Stomach smooth muscle (tissue), 2 donors: ENCODE data around the gene CTCFL.

Experiments used
- H3K27ac ChIP-seq: one replicate; pipeline ENCODE4 v1.7.0; 2013; ENCODE audit warnings: mild to moderate bottlenecking, low read length, inconsistent platforms
- H3K27me3 ChIP-seq, 2 donors: one replicate each; pipeline ENCODE4 v1.7.0; 2013; ENCODE audit warnings: low read length in 2 of 2; ENCODE audit not compliant: insufficient read depth in 2 of 2, control insufficient read depth in 1 of 2
- H3K36me3 ChIP-seq, 2 donors: one replicate each; pipeline ENCODE4 v1.7.0; 2013; ENCODE audit warnings: low read length in 2 of 2; ENCODE audit not compliant: control insufficient read depth in 2 of 2, insufficient read depth in 2 of 2
- H3K4me1 ChIP-seq: one replicate; pipeline ENCODE4 v1.7.0; 2013; ENCODE audit warnings: low read length; ENCODE audit not compliant: control insufficient read depth, insufficient read depth
- H3K4me3 ChIP-seq, 2 donors: one replicate each; pipeline ENCODE4 v1.7.0; 2013; ENCODE audit warnings: low read length in 2 of 2
- H3K9ac ChIP-seq, 2 donors: one replicate each; pipeline ENCODE4 v1.7.0; 2013; ENCODE audit warnings: low read length in 2 of 2, mild to moderate bottlenecking in 1 of 2
- H3K9me3 ChIP-seq, 2 donors: one replicate each; pipeline ENCODE4 v1.7.0; 2013; ENCODE audit warnings: low read length in 2 of 2; ENCODE audit not compliant: control insufficient read depth in 2 of 2
- donor health status: healthy.
- donor health status: Pancreatic carcinoma.

CTCFL gene

DNA sequence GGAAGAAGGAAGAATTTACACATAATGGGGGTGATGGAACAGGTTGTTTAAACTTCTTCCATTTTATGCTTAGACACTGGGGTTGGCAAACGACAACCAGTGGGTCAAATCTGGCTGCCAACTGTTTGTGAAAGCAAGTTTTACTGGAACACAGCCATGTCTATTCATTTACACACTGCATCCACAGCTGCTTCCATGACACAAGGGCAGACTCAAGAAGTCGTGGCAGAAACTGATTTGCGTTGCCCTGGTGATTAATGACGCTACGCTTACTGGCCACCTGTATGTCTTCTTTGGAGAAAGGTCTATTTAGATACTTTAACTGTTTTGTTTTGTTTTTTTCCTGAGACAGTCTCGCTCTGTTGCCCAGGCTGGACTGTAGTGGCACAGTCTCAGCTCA is 19.0 kb downstream of the CTCFL start:
- Histone ChIP-seq H3K4me1 (no peaks in the 10 kb centered on the region), H3K36me3 (no peaks in the 10 kb centered on the region), H3K27me3 (no peaks in the 10 kb centered on the region), H3K27ac (no peak overlapping the region), H3K9ac (no peak overlapping the region), H3K4me3 (no peak overlapping the region), H3K9me3 (no peaks in the 10 kb centered on the region)

DNA sequence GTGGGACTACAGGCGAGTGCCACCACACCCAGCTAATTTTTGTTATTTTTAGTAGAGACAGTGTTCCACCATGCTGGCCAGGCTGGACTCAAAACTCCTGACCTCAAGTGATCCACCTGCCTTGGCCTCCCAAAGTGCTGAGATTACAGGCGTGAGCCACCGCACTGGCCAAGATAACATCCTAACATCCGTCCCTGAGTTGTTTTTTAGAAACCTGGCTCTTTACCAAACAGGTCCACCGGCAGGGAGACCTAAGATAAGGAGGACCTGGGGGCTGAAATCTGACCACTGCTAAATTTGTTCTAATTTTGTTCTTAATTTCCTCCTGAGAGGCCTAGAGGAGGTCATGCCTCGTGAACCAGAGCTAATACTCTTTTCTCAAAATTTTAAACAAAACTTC is 20.5 kb downstream of the CTCFL start:
- Histone ChIP-seq H3K36me3 (no peaks in the 10 kb centered on the region), H3K27ac (no peak overlapping the region), H3K4me1 (no peaks in the 10 kb centered on the region), H3K27me3 (no peaks in the 10 kb centered on the region), H3K4me3 (no peak overlapping the region), H3K9me3 (no peaks in the 10 kb centered on the region), H3K9ac (no peak overlapping the region)

DNA sequence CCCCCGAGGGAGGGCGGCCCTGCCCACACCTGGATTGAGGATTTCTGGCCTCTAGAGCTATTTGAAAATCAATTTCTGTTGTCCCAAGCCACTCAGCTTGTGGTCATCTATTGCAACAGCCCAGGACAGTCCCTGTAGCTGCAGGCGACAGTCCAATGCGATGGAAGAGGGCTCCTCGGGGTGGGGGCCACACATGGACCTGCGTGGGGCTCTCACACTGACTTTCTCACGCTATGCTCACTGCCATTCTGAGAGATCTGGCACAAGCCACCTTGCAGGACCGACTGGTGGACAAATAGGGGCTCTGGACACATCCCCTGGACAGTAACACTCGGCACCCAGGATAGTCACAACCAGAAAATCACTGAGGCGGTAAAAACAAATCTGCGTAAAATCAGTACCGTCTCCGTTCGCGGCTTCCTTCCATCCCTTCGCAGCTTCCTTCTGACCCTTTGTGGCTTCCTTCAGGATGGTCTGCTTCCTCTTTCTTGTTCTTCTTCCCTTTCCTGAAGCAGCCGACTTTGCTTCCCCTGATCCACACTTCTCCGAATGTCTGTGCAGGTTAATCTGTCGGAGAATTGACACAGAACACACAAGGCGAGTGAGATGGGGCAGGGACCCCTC is 21.8 kb downstream of the CTCFL start:
- no peak overlapping the region for H3K27ac ChIP-seq

DNA sequence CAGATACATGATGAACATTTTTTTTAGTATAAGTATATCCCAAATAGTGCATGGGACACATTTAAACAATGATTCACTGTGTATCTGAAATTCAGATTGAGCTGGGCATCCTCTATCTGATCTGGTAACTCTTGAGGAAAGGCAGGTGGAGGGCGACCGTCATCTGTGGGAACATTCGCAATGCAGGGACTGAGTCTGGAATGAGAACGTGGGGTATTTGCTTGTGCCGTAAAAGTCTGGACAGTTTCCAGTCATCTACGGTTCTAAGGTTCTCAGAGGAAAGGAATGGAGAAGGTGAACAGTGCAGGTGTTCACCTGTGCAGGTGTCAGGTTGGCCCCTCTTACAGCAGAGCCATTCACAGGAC is 22.6 kb downstream of the CTCFL start:
- no peaks in the 10 kb centered on the region for H3K4me1 ChIP-seq
- no peak overlapping the region for H3K27ac ChIP-seq
- H3K27me3 ChIP-seq, result no peaks in the 10 kb centered on the region
- no peak overlapping the region for H3K9ac ChIP-seq
- H3K9me3 ChIP-seq, result no peaks in the 10 kb centered on the region
- H3K4me3 ChIP-seq, result no peak overlapping the region
- no peaks in the 10 kb centered on the region for H3K36me3 ChIP-seq

More for the DNA sequence above, 21.8 kb downstream of the CTCFL start:
- H3K9ac ChIP-seq, result no peak overlapping the region
- H3K36me3 ChIP-seq, result no peaks in the 10 kb centered on the region
- no peaks in the 10 kb centered on the region for H3K4me1 ChIP-seq
- no peaks in the 10 kb centered on the region for H3K27me3 ChIP-seq
- no peak overlapping the region for H3K4me3 ChIP-seq
- H3K9me3 ChIP-seq, result no peaks in the 10 kb centered on the region

DNA sequence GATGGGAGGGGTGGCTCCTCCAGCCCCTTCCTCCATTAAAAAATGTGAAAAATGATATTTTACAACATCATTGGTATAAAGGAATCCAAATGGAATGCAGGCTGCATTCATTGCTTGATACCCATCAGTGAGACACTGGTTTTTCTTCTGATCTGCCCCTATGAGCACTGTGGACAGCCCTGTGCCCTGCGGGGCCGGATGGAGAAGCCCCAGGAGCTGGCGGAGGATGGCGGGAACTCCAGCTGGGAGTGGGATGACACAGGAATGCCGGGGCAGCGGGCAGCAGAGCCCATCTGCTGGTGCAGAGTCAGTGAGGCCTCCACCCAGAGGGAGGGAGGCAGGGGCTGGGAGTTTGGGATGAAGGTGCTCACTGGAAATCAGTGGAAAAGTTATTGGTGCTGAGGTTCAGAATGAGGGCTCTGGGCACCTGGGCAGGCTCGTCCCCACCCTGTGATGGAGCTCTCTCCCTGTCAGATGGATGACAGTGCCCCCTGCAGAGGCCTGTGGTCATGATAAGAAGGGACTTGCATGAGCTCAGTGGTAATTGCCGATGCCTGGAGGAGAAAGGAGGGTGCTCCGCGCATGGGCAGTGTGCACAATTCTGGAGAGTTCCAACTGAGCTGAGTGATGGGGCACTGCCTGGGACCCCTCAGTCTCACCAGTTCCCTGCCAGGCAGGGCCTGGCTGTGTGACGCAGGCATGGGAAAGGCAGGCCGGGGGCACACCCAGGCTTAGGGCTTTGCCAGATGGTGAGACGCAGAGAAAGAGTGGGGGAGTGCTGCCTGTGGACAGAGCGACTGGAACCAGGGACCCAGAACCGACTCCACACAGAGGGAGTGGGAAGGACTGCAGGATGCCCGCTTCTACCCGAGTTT is 23.2 kb downstream of the CTCFL start:
- no peak overlapping the region for H3K9ac ChIP-seq
- H3K9me3 ChIP-seq, result no peaks in the 10 kb centered on the region
- H3K4me1 ChIP-seq, result no peaks in the 10 kb centered on the region
- no peaks in the 10 kb centered on the region for H3K27me3 ChIP-seq
- H3K4me3 ChIP-seq, result no peak overlapping the region
- H3K36me3 ChIP-seq, result no peaks in the 10 kb centered on the region
- no peak overlapping the region for H3K27ac ChIP-seq

DNA sequence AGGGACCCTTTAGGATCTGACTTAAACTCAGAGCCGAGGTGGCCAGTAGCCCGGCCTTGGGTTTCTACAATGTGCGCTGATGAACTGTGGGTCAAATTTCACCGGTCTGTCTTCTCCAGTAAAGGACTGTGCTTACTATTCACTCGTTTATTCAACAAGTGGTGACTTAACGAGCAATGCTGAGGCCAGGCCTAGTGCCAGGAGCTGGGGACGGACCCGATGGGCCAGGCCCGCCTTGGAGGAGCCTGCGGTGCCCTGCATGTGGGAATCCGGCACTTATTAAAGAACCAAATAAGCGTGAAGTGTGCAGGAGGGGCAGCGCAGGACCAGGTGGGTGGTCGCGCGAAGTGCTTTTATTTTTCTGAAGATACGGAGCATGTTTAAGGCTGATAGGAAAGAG is 24.0 kb downstream of the CTCFL start:
- H3K4me3 ChIP-seq, result no peak overlapping the region

DNA sequence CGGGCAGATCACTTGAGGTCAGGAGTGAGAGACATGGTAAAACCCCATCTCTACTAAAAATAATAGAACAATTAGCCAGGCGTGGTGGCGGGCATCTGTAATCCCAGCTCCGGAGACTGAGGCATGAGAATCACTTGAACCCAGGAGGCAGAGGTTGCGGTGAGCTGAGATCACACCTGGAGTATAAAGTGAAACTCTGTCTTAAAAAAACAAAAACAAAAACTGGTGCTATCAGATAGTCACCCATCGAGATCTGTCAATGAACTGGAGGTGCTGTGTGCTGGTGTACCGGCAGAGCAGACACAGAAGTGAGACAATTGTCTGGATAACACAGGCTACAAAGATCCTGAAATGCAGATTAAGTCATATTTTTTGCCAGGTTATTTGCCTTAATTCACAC is 24.7 kb downstream of the CTCFL start:
- H3K27ac ChIP-seq, result no peak overlapping the region
- no peaks in the 10 kb centered on the region for H3K27me3 ChIP-seq
- no peaks in the 10 kb centered on the region for H3K9me3 ChIP-seq
- no peak overlapping the region for H3K4me3 ChIP-seq
- H3K4me1 ChIP-seq, result no peaks in the 10 kb centered on the region
- H3K9ac ChIP-seq, result no peak overlapping the region
- H3K36me3 ChIP-seq, result no peaks in the 10 kb centered on the region

More for the DNA sequence above, 24.0 kb downstream of the CTCFL start:
- no peak overlapping the region for H3K27ac ChIP-seq
- H3K4me1 ChIP-seq, result no peaks in the 10 kb centered on the region
- H3K9ac ChIP-seq, result no peak overlapping the region
- H3K9me3 ChIP-seq, result no peaks in the 10 kb centered on the region
- no peaks in the 10 kb centered on the region for H3K27me3 ChIP-seq
- no peaks in the 10 kb centered on the region for H3K36me3 ChIP-seq

DNA sequence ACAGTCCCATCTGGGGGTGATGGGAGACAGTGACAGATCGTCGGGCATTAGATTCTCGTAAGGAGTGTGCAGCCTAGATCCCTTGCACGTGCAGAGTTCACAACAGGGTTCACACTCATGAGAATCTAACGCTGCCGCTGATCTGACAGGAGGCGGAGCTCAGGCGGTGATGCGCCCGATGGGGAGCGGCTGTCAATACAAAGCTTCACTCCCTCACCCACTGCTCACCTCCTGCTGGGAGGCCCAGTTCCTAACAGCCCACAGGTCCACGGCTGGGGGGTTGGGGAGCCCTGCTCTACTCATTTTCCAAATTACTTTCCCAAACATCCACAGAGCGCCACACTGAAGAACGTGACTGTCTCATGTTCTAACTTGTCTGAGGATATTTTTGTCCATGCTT is 25.3 kb downstream of the CTCFL start:
- Histone ChIP-seq H3K4me3 (no peak overlapping the region), H3K27me3 (no peaks in the 10 kb centered on the region), H3K9ac (no peak overlapping the region), H3K9me3 (no peaks in the 10 kb centered on the region), H3K4me1 (peaks cover 4% of the 10 kb centered on the region), H3K27ac (no peak overlapping the region), H3K36me3 (no peaks in the 10 kb centered on the region)

DNA sequence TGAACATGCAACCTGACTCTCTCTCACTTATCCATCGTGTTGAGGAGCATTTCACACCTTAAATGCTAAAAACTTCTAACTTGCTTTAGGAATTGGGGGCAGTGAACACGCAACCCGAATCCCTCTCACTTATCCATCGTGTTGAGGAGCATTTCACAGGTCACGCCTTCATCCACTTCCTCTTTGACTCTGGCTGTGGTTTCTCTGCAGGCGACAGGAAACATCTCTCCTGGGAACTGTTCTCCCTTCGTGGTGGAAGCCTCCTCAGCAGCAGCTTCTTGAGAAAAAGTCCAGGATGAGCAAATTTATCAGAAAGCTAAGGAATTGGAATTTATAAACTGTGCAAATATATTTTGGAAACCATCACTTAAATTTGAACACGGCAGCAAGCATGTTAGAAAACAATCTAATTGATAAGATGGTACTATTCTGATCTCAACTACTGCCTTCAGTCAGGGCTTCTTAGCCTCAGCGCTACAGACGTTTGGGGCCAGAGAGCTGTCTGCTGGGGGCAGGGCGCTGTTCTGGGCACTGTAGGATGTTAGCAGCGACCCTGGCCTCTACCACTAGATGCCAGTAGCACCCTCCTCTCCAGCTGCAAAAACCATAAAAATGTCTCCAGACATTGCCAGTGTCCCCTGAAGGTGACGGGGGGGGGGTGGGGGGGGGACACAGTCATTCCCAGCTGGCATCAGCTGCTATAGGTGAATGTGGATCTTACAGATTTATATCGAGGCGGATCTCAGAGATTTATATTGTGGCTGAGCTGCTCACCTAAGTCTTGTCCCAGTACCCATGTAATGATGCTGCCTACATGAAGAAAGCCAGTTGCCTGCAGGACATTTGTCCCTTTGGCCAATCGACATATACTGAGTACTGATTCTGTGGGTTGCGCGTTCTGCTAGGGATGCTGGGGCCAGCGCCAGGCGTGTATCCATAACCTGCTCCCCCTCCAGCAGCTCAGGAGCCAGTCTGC is 26.2 kb downstream of the CTCFL start:
- no peak overlapping the region for H3K9ac ChIP-seq
- no peaks in the 10 kb centered on the region for H3K9me3 ChIP-seq
- H3K27ac ChIP-seq, result no peak overlapping the region
- H3K36me3 ChIP-seq, result no peaks in the 10 kb centered on the region
- peaks cover 5% of the 10 kb centered on the region for H3K4me1 ChIP-seq
- no peak overlapping the region for H3K4me3 ChIP-seq
- no peaks in the 10 kb centered on the region for H3K27me3 ChIP-seq

DNA sequence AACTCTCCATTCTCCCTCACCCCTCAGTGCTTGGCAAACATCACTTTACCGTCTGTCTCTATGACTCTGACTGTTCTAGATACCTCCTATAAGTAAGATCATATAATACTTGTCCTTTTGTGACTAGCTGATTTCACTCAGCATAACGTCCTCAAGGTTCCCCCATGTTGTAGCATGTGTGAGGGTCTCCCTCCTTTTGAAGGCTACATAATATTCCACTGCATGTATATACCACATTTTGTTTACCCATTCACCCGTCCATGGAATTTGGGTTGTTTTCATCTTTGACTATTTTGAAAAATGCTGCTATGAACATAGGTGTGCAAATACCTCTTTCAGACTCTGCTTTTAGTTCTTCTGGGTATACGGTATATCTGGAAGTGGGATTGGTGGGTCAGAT is 28.3 kb downstream of the CTCFL start:
- no peaks in the 10 kb centered on the region for H3K36me3 ChIP-seq
- H3K27me3 ChIP-seq, result no peaks in the 10 kb centered on the region
- no peak overlapping the region for H3K4me3 ChIP-seq
- no peaks in the 10 kb centered on the region for H3K9me3 ChIP-seq
- no peak overlapping the region for H3K27ac ChIP-seq
- no peak overlapping the region for H3K9ac ChIP-seq
- H3K4me1 ChIP-seq, result peaks cover 8% of the 10 kb centered on the region
